Transverse colon (tissue), 4 donors: ENCODE measurements around the gene MPST. TPM values are rescaled to one million over a fixed set of nuclear protein-coding genes. Genes with fewer than 3 reads are reported as not detected.
"Not testable (repeated sequence)": the region's sequence is repeated elsewhere in the genome, so short reads cannot be mapped to it uniquely, and the experiment has no call there.

Experiments used
- DNase-seq: peaks from one replicate; pipeline ENCODE4 v3.0.0-alpha.2; 2019
- H3K27ac ChIP-seq, 4 donors: fragments of 200-600 bp; sonication (generic); 2 replicates each; pipeline ENCODE4 v1.5.1; 2016 to 2018; ENCODE audit warnings: inconsistent platforms in 4 of 4
- H3K27me3 ChIP-seq: fragments of 200-600 bp; sonication (generic); 2 replicates; pipeline ENCODE4 v1.5.1; 2017; ENCODE audit warnings: inconsistent platforms
- H3K36me3 ChIP-seq, 4 donors: fragments of 200-600 bp; sonication (generic); 2 replicates each; pipeline ENCODE4 v1.5.1; 2017 to 2019; ENCODE audit warnings: inconsistent platforms in 4 of 4
- H3K4me1 ChIP-seq, 4 donors: fragments of 200-600 bp; sonication (generic); 2 replicates each; pipeline ENCODE4 v1.5.1; 2017 to 2020; ENCODE audit warnings: inconsistent platforms in 4 of 4
- H3K4me3 ChIP-seq, 4 donors: fragments of 200-600 bp; sonication (generic); 1 replicate in 1 of 4; 2 replicates in 3 of 4; pipeline versions ENCODE4 v1.5.1 to v1.6.1; 2017 to 2019; ENCODE audit warnings: inconsistent platforms in 4 of 4
- H3K9me3 ChIP-seq, 2 donors: fragments of 200-600 bp; sonication (generic); 2 replicates each; pipeline ENCODE4 v1.5.1; 2017 to 2019; ENCODE audit warnings: inconsistent platforms in 2 of 2
- EP300 ChIP-seq: sonication (generic); formaldehyde crosslinking; IDR thresholded peaks from one replicate; pipeline ENCODE4 v1.6.1; 2017; ENCODE audit warnings: antibody characterized with exemption, low read depth
- POLR2A ChIP-seq: fragments of 450-650 bp; IDR thresholded peaks from one replicate; pipeline ENCODE4 v1.6.1; 2016; ENCODE audit warnings: antibody characterized with exemption, mild to moderate bottlenecking, moderate library complexity
- POLR2AphosphoS5 ChIP-seq, 3 donors: sonication (generic); formaldehyde crosslinking; IDR thresholded peaks; one replicate each; pipeline ENCODE4 v1.6.1; 2016; ENCODE audit warnings: antibody characterized with exemption in 3 of 3
- WGBS, 2 donors: methylation state at CpG; one replicate each; pipeline ENCODE4 v1.1.5; 2018; ENCODE audit warnings: low coverage in 1 of 2; 5-methylcytosine and 5-hydroxymethylcytosine counted together
- in situ Hi-C, 4 donors: fragments of 200-750 bp; cut with MboI; loops; one replicate each; pipeline versions ENCODE4 v1.15.0 to v1.15.1; 2017; ENCODE audit warnings: low sequenced_read_pairs in 3 of 4, low pct_ligation_motif_present in 1 of 4, low pct_unique_long_range_greater_than_20kb in 1 of 4
- intact Hi-C: fragments of 100-400 bp; cut with DNase I; formaldehyde crosslinking; loops from one replicate; pipeline ENCODE4 v1.15.1; 2023; ENCODE audit warnings: low total_unique reads
- total RNA-seq, 4 donors: library from RNA; depleted of rRNA; stranded (reverse); fragments of >200 nt; gene quantifications; one replicate each; pipeline ENCODE4 v1.1.0, GENCODE V29; 2016
- TF ChIP-seq, protein P1 (sequence below), 5 experiments: fragments of 200-600 bp in 3 of 5; fragments of 450-650 bp in 2 of 5; sonication (generic) in 3 of 5; IDR thresholded peaks; 1 replicate in 2 of 5; 2 replicates in 3 of 5; pipeline ENCODE4 v1.5.1; 2016 to 2017; ENCODE audit warnings: antibody characterized with exemption in 5 of 5, inconsistent platforms in 3 of 5, mild to moderate bottlenecking in 2 of 5, moderate library complexity in 1 of 5

MPST gene
- total RNA-seq, 4 donors from 2014 or later, result 407 to 964 (median 541) TPM

DNA sequence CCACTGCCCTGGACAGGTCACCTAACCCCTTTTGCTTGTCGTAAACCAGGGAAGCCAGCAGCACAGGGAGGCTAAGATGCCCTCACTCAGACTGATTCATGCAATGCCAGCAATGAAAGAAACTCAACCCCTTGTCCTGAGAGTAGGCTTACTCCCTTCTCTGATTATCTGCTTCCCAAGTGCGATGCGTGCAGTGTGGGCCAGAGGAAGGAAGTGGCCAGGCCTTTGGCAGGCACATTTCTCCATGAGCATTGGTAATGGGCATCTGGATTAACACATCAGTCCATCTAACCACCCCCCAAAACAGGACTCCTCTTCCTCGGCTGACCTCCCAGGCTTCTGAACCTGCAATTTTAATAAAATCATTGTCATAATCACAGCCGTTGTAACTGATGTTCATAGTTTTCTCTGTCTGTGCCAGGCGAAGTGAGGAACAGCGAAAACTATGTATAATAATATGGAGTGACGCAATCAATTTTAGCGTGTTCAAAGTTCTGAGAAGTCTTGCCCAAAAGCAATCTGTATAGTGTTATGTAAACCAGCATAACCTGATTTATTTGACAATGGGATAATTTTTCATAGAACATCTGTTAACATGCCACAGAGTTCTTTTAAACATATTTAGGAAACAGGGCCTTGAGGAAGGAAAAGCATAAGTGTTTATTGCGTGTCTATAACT lies 34.2 kb upstream of the MPST start:
- Histone ChIP-seq H3K27me3 (peaks cover 19% of the 10 kb centered on the region), H3K36me3 (no peaks in the 10 kb centered on the region), H3K27ac (no peak overlapping the region), H3K4me1 (no peaks in the 10 kb centered on the region), H3K9me3 (peaks cover 12% of the 10 kb centered on the region in 2 donors), H3K4me3 (no peak overlapping the region)
- no peak for DNase-seq
- intact Hi-C loops (no loop called here), in situ Hi-C loops (loop anchor here in 1 of 4 donors (25.0 kb wide), 1 partner anchor 123 kb away; the partner anchor contains the start of gene NCF4)
- TF ChIP-seq, protein P1, sequence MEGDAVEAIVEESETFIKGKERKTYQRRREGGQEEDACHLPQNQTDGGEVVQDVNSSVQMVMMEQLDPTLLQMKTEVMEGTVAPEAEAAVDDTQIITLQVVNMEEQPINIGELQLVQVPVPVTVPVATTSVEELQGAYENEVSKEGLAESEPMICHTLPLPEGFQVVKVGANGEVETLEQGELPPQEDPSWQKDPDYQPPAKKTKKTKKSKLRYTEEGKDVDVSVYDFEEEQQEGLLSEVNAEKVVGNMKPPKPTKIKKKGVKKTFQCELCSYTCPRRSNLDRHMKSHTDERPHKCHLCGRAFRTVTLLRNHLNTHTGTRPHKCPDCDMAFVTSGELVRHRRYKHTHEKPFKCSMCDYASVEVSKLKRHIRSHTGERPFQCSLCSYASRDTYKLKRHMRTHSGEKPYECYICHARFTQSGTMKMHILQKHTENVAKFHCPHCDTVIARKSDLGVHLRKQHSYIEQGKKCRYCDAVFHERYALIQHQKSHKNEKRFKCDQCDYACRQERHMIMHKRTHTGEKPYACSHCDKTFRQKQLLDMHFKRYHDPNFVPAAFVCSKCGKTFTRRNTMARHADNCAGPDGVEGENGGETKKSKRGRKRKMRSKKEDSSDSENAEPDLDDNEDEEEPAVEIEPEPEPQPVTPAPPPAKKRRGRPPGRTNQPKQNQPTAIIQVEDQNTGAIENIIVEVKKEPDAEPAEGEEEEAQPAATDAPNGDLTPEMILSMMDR (IDR thresholded peaks at IDR 0.05), result no peak
- TF ChIP-seq POLR2A (no peak), EP300 (no peak), POLR2AphosphoS5 (IDR thresholded peaks at IDR 0.05) (no peak)
- WGBS, 2 donors, result 79 to 84% methylated on average over 7 to 10 of the region's 10 CpGs

DNA sequence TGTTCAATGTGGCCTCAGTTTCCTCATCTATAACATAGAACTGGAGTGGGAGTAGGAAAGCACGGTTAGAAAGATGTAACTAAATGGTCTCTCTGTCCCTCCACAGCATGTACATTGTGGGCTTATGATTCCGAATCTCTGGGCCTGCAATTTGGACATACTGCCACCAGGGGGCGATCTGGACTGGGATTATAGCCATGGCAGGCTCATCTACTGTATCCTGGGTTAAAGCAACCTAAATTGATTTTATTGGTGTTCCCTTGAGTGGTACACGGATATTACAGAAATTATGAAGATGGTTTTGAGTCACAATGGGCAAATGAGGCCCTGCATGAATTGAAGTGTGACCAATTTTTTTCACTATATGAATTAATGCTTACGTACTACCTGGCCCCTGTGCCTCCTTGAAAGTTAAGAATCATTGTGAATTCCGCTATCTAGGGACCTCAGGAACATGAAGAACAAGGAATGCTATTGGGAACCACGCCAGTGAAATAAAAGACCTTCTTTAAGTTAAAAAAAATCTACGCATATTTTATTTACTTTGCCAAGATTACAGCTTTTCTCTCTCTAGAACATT lies 33.2 kb upstream of the MPST start:
- peak; percentile 40 for DNase-seq

DNA sequence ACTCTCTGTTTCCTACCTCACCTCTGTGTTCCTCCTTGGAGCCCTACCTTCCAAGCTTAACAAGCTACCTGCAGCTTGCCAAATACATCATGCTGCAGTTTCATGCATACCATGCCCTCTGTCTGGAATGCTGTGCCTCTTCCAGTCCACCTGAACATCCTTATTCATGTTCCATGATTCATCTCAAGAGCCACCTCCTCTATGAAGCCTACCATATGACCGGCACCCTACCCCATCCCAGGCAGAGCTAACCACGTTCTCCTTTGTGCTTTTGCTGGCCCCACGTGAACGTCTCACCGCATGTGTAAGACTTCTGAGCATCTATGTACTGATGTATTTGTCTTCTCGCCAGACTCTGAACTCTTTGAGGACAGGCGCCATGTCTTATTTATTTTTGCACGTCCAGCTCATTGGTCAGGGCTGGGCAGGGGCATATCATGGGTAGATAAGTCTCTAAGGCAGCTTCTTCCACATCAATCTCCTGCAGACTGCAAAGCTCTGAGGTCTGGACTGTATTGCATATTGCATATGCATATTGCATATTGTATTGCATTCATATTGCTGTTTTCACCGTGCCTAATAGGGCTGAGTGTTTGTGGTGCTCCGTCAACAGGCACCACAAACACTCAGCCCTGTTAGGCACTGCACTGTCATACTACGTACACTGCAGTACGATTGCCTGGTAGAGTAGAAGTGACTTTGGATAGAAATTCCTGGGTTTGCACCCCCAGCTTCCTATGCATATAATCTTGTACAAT lies 31.3 kb upstream of the MPST start:
- H3K27ac ChIP-seq, result no peak overlapping the region
- peaks cover 36% of the 10 kb centered on the region for H3K27me3 ChIP-seq
- intact Hi-C loops (no loop called here), in situ Hi-C loops (loop anchor here in 1 of 4 donors (25.0 kb wide), 1 partner anchor 126 kb away; the partner anchor contains the start of gene NCF4)
- H3K36me3 ChIP-seq, result no peaks in the 10 kb centered on the region
- H3K4me1 ChIP-seq, result no peaks in the 10 kb centered on the region
- WGBS, 2 donors, result 85 to 86% methylated on average over 7 to 12 of the region's 12 CpGs
- TF ChIP-seq EP300, result no peak
- no peak for TF ChIP-seq POLR2AphosphoS5 (IDR thresholded peaks at IDR 0.05)
- TF ChIP-seq POLR2A, result no peak
- TF ChIP-seq, protein P1 (IDR thresholded peaks at IDR 0.05), result no peak
- H3K4me3 ChIP-seq, result no peak overlapping the region
- peaks cover 12% of the 10 kb centered on the region in 2 donors for H3K9me3 ChIP-seq
- DNase-seq, result no peak

More for the DNA sequence above, 33.2 kb upstream of the MPST start:
- in situ Hi-C loops, result loop anchor here in 1 of 4 donors (25.0 kb wide), 1 partner anchor 124 kb away; the partner anchor contains the start of gene NCF4
- intact Hi-C loops, result no loop called here
- Histone ChIP-seq H3K9me3 (peaks cover 12% of the 10 kb centered on the region in 2 donors), H3K27ac (no peak overlapping the region), H3K4me1 (no peaks in the 10 kb centered on the region), H3K27me3 (peaks cover 28% of the 10 kb centered on the region), H3K36me3 (no peaks in the 10 kb centered on the region), H3K4me3 (no peak overlapping the region)
- 49 to 57% methylated on average over 4 to 8 of the region's 8 CpGs for WGBS, 2 donors
- TF ChIP-seq POLR2A (no peak), POLR2AphosphoS5 (IDR thresholded peaks at IDR 0.05) (no peak), EP300 (no peak)
- TF ChIP-seq, protein P1 (IDR thresholded peaks at IDR 0.05), result peak; percentile 48 to 75 (median 54)

DNA sequence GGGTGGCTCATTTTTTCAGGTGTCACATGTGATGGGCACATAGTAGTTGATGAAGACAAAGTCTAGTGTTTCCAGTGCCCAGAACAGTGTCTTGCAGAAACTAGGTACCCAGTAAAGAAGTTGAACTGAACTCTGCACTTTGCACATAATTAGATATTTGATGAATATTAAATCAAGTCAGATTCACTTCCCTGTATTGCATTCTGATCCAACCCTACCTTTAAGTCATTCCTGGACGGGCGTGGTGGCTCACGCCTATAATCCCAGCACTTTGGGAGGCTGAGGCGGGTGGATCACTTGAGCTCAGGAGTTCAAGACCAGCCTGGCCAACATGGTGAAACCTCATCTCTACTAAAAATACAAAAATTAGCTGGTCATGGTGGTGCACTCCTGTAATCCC lies 30.5 kb upstream of the MPST start:
- DNase-seq, intact Hi-C loops, H3K36me3 ChIP-seq, H3K4me1 ChIP-seq, H3K4me3 ChIP-seq, H3K27ac ChIP-seq: not testable (repeated sequence)
- in situ Hi-C loops, result loop anchor here in 1 of 4 donors (25.0 kb wide), 1 partner anchor 127 kb away; the partner anchor contains the start of gene NCF4
- peaks cover 12% of the 10 kb centered on the region in 2 donors for H3K9me3 ChIP-seq
- peaks cover 39% of the 10 kb centered on the region for H3K27me3 ChIP-seq
- WGBS, 2 donors, result 77% methylated on average over 4 of the region's 4 CpGs; no CpG with 5 or more reads in 1 of the 2 donors
